Adrenal gland (tissue), 12 donors: ENCODE measurements around the gene RGS9. TPM values are rescaled to one million over a fixed set of nuclear protein-coding genes. Genes with fewer than 3 reads are reported as not detected.

Source experiments
- DNase-seq, 7 donors: peaks; one replicate each; pipeline ENCODE4 v3.0.0-alpha.2; 2019 to 2020
- H3K27ac ChIP-seq, 5 donors: fragments of 200-600 bp; sonication (generic) in 4 of 5; 1 replicate in 3 of 5; 2 replicates in 2 of 5; pipeline versions ENCODE4 v1.5.1 to v1.8.0; 2016 to 2020; ENCODE audit warnings: mild to moderate bottlenecking in 1 of 5
- H3K27me3 ChIP-seq: fragments of 200-600 bp; 2 replicates; pipeline ENCODE4 v1.8.0; 2021
- H3K36me3 ChIP-seq, 2 donors: fragments of 200-600 bp; replicated peaks in 1 of 2; 1 replicate in 1 of 2; 2 replicates in 1 of 2; pipeline versions ENCODE4 v1.5.1 to v1.8.0; 2018 to 2022
- H3K4me1 ChIP-seq, 2 donors: fragments of 200-600 bp; replicated peaks in 1 of 2; 1 replicate in 1 of 2; 2 replicates in 1 of 2; pipeline versions ENCODE4 v1.5.1 to v1.8.0; 2018 to 2021
- H3K4me3 ChIP-seq, 4 donors: fragments of 200-600 bp; sonication (generic) in 3 of 4; one replicate each; pipeline ENCODE4 v1.5.1; 2016 to 2018
- H3K9me3 ChIP-seq, 3 donors: fragments of 200-600 bp; sonication (generic) in 1 of 3; replicated peaks in 1 of 3; 1 replicate in 2 of 3; 2 replicates in 1 of 3; pipeline versions ENCODE4 v1.5.1 to v1.8.0; 2016 to 2021
- POLR2A ChIP-seq, 2 donors: fragments of 450-650 bp; IDR thresholded peaks; one replicate each; pipeline ENCODE4 v1.6.1; 2017; ENCODE audit warnings: antibody characterized with exemption in 2 of 2, mild to moderate bottlenecking in 2 of 2, moderate library complexity in 1 of 2
- WGBS, 4 donors: extraction: QIAGEN DNeasy Blood & Tissue Kit in 2 of 4; methylation state at CpG; one replicate each; pipeline versions ENCODE4 v1.1.5 to v1.1.7; 2013 to 2017; 5-methylcytosine and 5-hydroxymethylcytosine counted together
- intact Hi-C, 2 donors: fragments of 100-400 bp; cut with DNase I; formaldehyde crosslinking; loops; one replicate each; pipeline versions ENCODE4 v1.14.1 to v1.15.0; 2022 to 2023
- polyA plus RNA-seq, 3 donors: library from polyadenylated mRNA; stranded (reverse); fragments of 200-250 nt in 2 of 3; fragments of 350-450 nt in 1 of 3; fragmentation: Illumina TruSeq in 1 of 3; extraction: RNeasy Lipid Tissue Mini Kit (QIAGEN cat#74804) in 1 of 3; gene quantifications; one replicate each; pipeline ENCODE4 v1.2.3, GENCODE V29; 2013 to 2014
- total RNA-seq, 9 donors: library from RNA; depleted of rRNA in 4 of 9; stranded (reverse); fragments of >200 nt in 4 of 9; fragments of 120-200 nt in 1 of 9; fragmentation: NEBNext Ultra II Directional in 1 of 9; extraction: Animal tissue kit (Norgen Biotek cat#: 25700) in 1 of 9; gene quantifications; one replicate each; pipeline versions ENCODE4 v1.1.0 to v1.2.4, GENCODE V29; 2013 to 2023
- TF ChIP-seq, protein P1 (sequence below), 6 experiments: fragments of 450-650 bp in 4 of 6; fragments of 200-600 bp in 2 of 6; sonication (generic) in 1 of 6; IDR thresholded peaks; 1 replicate in 5 of 6; 2 replicates in 1 of 6; pipeline versions ENCODE4 v1.5.1 to v1.8.0; 2016 to 2021; ENCODE audit warnings: antibody characterized with exemption in 6 of 6, mild to moderate bottlenecking in 2 of 6, moderate library complexity in 1 of 6
- donor health status: healthy with polysubstance abuse.
- donor health status: Bipolar disorder and iron deficiency.
- donor health status: DM: yes; HTN: yes; CAD: no.
- donor health status: DM: no; HTN: no; CAD: no.
- donor health status: DM: no; HTN: no; CAD: no.
- donor health status: DM: yes; HTN: yes; CAD: no.

Gene RGS9
- total and polyA plus RNA-seq, 12 donors, result 4.3 to 32.3 (median 14.4) TPM

DNA sequence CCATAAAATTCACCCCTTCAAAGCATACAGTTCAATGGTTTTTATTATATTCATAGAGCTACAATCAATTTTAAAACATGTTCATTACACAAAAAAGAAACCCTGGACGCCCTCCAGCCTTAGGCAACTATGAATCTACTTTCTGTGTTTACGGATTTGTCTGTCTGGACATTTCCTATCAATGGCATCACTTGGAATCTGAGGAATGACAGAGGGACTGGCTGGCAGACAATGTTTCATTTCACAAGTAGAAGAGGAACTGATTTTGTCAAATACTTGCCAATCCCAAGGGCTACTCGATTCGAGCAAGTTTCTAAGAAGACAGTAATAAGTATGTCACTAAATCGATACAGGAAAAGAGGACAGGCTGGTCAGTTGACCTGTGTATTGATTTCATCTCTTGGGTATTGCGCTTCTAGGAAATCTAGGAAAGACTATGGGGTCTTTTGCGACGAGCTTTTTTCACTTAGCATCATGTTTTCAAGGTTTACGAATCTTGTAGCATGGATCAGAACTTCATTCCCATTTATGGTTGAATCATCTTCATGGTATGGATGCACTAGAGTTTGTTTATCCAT lies 56.6 kb downstream of the RGS9 start:
- DNase-seq, result no peak
- 84 to 89% (median 85%) methylated on average over 9 of the region's 9 CpGs for WGBS, 4 donors
- H3K36me3 ChIP-seq, result no peaks in the 10 kb centered on the region
- intact Hi-C loops, result loop anchor here in 1 of 2 donors (10.0 kb wide), 1 partner anchor 259 kb away; no protein-coding TSS in a partner anchor
- H3K4me3 ChIP-seq, result no peak overlapping the region
- no peak for TF ChIP-seq POLR2A (IDR thresholded peaks at IDR 0.05)
- TF ChIP-seq, protein P1, sequence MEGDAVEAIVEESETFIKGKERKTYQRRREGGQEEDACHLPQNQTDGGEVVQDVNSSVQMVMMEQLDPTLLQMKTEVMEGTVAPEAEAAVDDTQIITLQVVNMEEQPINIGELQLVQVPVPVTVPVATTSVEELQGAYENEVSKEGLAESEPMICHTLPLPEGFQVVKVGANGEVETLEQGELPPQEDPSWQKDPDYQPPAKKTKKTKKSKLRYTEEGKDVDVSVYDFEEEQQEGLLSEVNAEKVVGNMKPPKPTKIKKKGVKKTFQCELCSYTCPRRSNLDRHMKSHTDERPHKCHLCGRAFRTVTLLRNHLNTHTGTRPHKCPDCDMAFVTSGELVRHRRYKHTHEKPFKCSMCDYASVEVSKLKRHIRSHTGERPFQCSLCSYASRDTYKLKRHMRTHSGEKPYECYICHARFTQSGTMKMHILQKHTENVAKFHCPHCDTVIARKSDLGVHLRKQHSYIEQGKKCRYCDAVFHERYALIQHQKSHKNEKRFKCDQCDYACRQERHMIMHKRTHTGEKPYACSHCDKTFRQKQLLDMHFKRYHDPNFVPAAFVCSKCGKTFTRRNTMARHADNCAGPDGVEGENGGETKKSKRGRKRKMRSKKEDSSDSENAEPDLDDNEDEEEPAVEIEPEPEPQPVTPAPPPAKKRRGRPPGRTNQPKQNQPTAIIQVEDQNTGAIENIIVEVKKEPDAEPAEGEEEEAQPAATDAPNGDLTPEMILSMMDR (IDR thresholded peaks at IDR 0.05), result no peak
- H3K27ac ChIP-seq, result no peak overlapping the region
- H3K27me3 ChIP-seq, result no peaks in the 10 kb centered on the region
- H3K9me3 ChIP-seq, result no peaks in the 10 kb centered on the region
- peaks cover 6 to 10% of the 10 kb centered on the region in 2 donors for H3K4me1 ChIP-seq

DNA sequence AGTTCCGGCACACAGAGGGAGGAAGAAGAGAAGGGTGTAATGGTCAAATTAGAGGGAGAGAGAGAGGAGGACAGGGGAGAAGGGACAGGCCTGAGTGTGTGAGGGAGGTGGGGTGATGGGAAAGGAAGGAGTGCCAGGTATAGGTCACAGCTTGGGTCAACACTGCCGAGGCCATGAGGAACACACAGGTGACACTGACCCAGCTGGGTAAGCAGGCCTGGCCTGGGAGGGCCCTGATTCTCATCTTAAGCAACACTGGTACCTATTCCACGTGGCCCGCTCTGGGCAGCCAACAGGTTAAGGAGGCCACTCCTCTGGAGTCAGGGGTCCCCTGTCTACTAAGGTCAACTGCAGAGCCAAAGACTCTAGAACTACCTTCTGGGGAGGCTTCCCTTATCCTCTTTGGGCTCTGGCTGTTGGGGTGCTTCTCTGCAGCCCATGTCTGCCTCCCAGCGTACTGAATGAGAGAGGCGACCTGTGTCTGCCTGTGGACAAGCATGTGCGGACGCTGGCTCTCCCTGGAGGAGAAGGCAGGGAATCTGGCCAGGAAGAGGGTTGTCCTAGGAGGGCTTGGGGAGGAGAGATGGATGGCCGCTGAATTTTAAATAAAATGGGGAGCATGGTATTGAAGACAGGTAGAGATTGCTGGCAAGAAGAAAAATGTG lies 57.6 kb downstream of the RGS9 start:
- no peaks in the 10 kb centered on the region for H3K27me3 ChIP-seq
- H3K9me3 ChIP-seq, result no peaks in the 10 kb centered on the region
- H3K36me3 ChIP-seq, result no peaks in the 10 kb centered on the region
- DNase-seq, result no peak
- intact Hi-C loops, result loop anchor here in 1 of 2 donors (5.0 to 10.0 kb wide), 2 partner anchors 58 to 260 kb away; partner anchors contain the start of gene RGS9
- no peak overlapping the region for H3K27ac ChIP-seq
- H3K4me1 ChIP-seq, result peaks cover 6 to 10% of the 10 kb centered on the region in 2 donors
- no peak overlapping the region for H3K4me3 ChIP-seq
- 86 to 95% (median 91%) methylated on average over 9 of the region's 9 CpGs for WGBS, 4 donors
- no peak for TF ChIP-seq POLR2A (IDR thresholded peaks at IDR 0.05)
- TF ChIP-seq, protein P1 (IDR thresholded peaks at IDR 0.05), result no peak

DNA sequence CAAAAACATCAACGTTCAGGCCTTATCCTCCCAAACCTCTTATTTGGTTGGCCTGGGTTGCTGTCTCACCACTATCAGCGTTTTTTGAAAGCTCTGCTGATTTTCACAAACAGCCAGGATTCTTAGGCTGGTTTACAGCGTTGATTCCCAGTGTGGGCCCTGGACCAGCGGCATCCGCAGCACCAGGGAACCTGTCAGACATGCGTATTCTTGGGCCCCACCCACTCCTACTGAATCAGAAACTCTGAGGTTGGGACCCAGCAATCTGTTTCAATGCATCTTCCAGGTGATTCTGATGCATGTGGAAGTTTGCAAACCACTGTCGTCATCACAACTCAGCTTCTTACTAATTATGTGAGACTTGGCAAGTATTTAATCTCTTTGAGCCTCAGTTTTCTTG lies 58.5 kb downstream of the RGS9 start:
- H3K27me3 ChIP-seq, result no peaks in the 10 kb centered on the region
- no peak overlapping the region for H3K27ac ChIP-seq
- no peak for DNase-seq
- H3K9me3 ChIP-seq, result no peaks in the 10 kb centered on the region
- 74 to 82% (median 80%) methylated on average over 7 of the region's 7 CpGs for WGBS, 4 donors
- no peak overlapping the region for H3K4me3 ChIP-seq
- H3K36me3 ChIP-seq, result no peaks in the 10 kb centered on the region
- peaks cover 6 to 10% of the 10 kb centered on the region in 2 donors for H3K4me1 ChIP-seq
- intact Hi-C loops, result loop anchor here in 1 of 2 donors (5.0 to 10.0 kb wide), 2 partner anchors 58 to 261 kb away; partner anchors contain the start of gene RGS9
- TF ChIP-seq, protein P1 (IDR thresholded peaks at IDR 0.05), result no peak
- TF ChIP-seq POLR2A (IDR thresholded peaks at IDR 0.05), result no peak

DNA sequence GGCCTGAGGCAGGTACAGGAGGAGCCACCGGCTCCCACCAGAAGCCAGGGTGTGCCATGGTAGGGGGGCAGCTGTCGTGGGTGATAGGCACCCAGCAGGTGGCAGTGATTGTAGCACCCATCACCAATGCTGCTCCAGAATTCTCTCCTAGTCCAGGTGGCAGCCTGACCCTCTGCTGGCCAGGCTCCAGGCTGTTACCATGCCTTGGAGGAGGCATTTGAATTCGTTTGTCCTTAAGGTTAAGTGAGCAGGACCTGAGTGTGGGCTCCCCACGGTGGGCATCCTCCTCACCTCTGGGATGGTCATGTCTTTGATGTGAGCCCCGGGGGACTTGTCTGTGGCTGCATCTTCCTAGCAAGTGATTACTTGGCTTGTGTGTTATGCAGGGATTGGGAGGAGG lies 59.4 kb downstream of the RGS9 start:
- no peaks in the 10 kb centered on the region for H3K9me3 ChIP-seq
- intact Hi-C loops, result loop anchor here in 1 of 2 donors (5.0 to 10.0 kb wide), 2 partner anchors 59 to 262 kb away; partner anchors contain the start of gene RGS9
- H3K4me1 ChIP-seq, result peaks cover 6 to 10% of the 10 kb centered on the region in 2 donors
- no peak for TF ChIP-seq POLR2A (IDR thresholded peaks at IDR 0.05)
- TF ChIP-seq, protein P1 (IDR thresholded peaks at IDR 0.05), result no peak
- H3K36me3 ChIP-seq, result no peaks in the 10 kb centered on the region
- no peak overlapping the region for H3K27ac ChIP-seq
- H3K27me3 ChIP-seq, result no peaks in the 10 kb centered on the region
- DNase-seq, result no peak
- no peak overlapping the region for H3K4me3 ChIP-seq
- WGBS, 4 donors, result 73 to 85% (median 81%) methylated on average over 1 to 5 of the region's 5 CpGs
